MCF 10A (cell line): Measurements from ENCODE around the gene KCNT2. TPM values are rescaled to one million over a fixed set of nuclear protein-coding genes. Genes with fewer than 3 reads are reported as not detected.
"Not testable (repeated sequence)": the region's sequence is repeated elsewhere in the genome, so short reads cannot be mapped to it uniquely, and the experiment has no call there.

Source experiments
- BruUV-seq: library from RNA; stranded (reverse); fragments of 400-500 nt; replicated peaks from 2 replicates; lab custom pipeline; 2021; lab: Mats Ljungman, UMichigan
- CTCF ChIA-PET: fragments of 300-600 bp; sonication (Branson Sonifier 250); formaldehyde crosslinking; extraction: SDS; loops from one replicate; lab custom pipeline; 2021; ENCODE audit warnings: antibody characterized with exemption, inconsistent platforms; lab: Yijun Ruan, JAX
- POLR2A ChIA-PET: fragments of 300-600, 350-650 bp; sonication (Branson Sonifier 250); formaldehyde crosslinking; extraction: SDS; loops from one replicate; lab custom pipeline; 2020; ENCODE audit warnings: antibody characterized with exemption, inconsistent platforms; lab: Yijun Ruan, JAX
- DNase-seq: peaks from one replicate; pipeline ENCODE4 v3.0.0-alpha.2; 2018; ENCODE audit not compliant: unreplicated experiment
- H3K27ac Mint-ChIP-seq: one replicate; pipeline ENCODE4 v1.8.0; 2022; ENCODE audit warnings: mild to moderate bottlenecking, low read depth, mixed read lengths; ENCODE audit not compliant: unreplicated experiment
- H3K27me3 Mint-ChIP-seq: one replicate; pipeline ENCODE4 v1.8.0; 2022; ENCODE audit warnings: mixed read lengths; ENCODE audit not compliant: insufficient read depth, unreplicated experiment
- H3K36me3 Mint-ChIP-seq: one replicate; pipeline ENCODE4 v1.8.0; 2022; ENCODE audit warnings: mild to moderate bottlenecking, moderate library complexity, mixed read lengths; ENCODE audit not compliant: insufficient read depth, unreplicated experiment
- H3K4me1 Mint-ChIP-seq: one replicate; pipeline ENCODE4 v1.8.0; 2022; ENCODE audit warnings: mixed read lengths; ENCODE audit not compliant: insufficient read depth, unreplicated experiment
- H3K4me3 Mint-ChIP-seq: one replicate; pipeline ENCODE4 v1.8.0; 2022; ENCODE audit warnings: mild to moderate bottlenecking, moderate library complexity, mixed read lengths; ENCODE audit not compliant: unreplicated experiment
- H3K9me3 Mint-ChIP-seq: one replicate; pipeline ENCODE4 v1.8.0; 2022; ENCODE audit warnings: mixed read lengths; ENCODE audit not compliant: unreplicated experiment
- intact Hi-C: fragments of 100-400 bp; cut with micrococcal nuclease; formaldehyde crosslinking; loops from 2 replicates; pipeline ENCODE4 v1.14.1; 2022
- total RNA-seq: library from RNA; stranded (reverse); gene quantifications from 2 replicates; pipeline ENCODE4 v1.2.3, GENCODE V29; 2022
- TF ChIP-seq, protein P1 (sequence below): fragments of 200-600 bp; IDR thresholded peaks from one replicate; pipeline ENCODE4 v1.8.0; 2022; ENCODE audit warnings: antibody characterized with exemption, mild to moderate bottlenecking; ENCODE audit not compliant: unreplicated experiment

The KCNT2 gene
- total RNA-seq, 1 experiment from 2014 or later: 1.5 TPM

DNA sequence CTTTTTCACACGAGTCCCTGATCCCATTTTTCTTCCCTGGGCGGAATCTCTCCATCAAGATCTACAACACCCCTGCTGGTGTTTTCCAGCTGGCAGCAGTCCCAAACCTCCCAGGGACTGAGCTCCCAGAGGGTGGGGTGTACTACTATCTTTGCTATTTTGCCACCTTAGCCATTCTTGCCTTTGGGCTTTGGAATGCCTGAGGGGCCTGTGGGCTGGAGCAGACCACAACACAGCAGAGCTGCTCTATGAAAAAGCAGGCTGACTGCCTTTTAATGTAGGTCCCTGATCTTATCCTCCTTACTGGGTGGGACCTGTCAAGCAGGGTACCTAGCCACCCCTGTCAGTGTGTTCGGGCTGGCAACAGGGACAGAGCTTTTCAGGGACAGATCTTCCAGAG lies 91.9 kb downstream of the KCNT2 start:
- H3K27ac Mint-ChIP-seq: no peak overlapping the region
- ChIA-PET POLR2A (no interaction called here), CTCF (interaction anchor here (0.5 to 1.4 kb wide), 4 partner anchors 8 to 161 kb away, joined by 3 read pairs; no protein-coding TSS in a partner anchor)
- no TSS peak for BruUV-seq
- TF ChIP-seq, protein P1, sequence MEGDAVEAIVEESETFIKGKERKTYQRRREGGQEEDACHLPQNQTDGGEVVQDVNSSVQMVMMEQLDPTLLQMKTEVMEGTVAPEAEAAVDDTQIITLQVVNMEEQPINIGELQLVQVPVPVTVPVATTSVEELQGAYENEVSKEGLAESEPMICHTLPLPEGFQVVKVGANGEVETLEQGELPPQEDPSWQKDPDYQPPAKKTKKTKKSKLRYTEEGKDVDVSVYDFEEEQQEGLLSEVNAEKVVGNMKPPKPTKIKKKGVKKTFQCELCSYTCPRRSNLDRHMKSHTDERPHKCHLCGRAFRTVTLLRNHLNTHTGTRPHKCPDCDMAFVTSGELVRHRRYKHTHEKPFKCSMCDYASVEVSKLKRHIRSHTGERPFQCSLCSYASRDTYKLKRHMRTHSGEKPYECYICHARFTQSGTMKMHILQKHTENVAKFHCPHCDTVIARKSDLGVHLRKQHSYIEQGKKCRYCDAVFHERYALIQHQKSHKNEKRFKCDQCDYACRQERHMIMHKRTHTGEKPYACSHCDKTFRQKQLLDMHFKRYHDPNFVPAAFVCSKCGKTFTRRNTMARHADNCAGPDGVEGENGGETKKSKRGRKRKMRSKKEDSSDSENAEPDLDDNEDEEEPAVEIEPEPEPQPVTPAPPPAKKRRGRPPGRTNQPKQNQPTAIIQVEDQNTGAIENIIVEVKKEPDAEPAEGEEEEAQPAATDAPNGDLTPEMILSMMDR: no peak
- no peaks in the 10 kb centered on the region for H3K36me3 Mint-ChIP-seq
- peaks cover 15% of the 10 kb centered on the region for H3K9me3 Mint-ChIP-seq
- intact Hi-C loops: no loop called here
- no peak overlapping the region for H3K4me3 Mint-ChIP-seq
- H3K27me3 Mint-ChIP-seq: no peaks in the 10 kb centered on the region
- peaks cover 7% of the 10 kb centered on the region for H3K4me1 Mint-ChIP-seq
- DNase-seq: no peak

DNA sequence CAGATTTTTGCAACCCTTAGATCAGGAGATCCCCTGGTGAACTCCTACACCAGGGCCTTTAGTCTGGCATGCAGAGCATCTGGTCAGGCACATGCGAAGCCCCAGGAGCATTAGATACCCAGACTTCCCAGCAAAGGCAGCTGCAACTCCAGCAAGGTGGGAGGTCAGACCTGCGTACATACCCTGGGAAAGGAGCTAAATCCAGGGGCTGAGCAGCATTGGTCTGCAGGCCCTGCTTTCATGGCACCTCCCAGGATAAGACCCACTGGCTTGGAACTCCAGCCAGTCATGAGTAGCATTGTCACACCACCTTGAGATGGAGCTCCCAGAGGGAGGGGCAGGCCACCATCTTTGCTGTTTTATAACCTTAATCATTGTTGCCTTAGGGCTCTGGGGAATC lies 92.3 kb downstream of the KCNT2 start:
- no peak overlapping the region for H3K27ac Mint-ChIP-seq
- H3K27me3 Mint-ChIP-seq: no peaks in the 10 kb centered on the region
- CTCF ChIA-PET: interaction anchor here (0.5 to 1.4 kb wide), 4 partner anchors 8 to 160 kb away, joined by 3 read pairs; no protein-coding TSS in a partner anchor
- peaks cover 7% of the 10 kb centered on the region for H3K4me1 Mint-ChIP-seq
- no TSS peak for BruUV-seq
- POLR2A ChIA-PET: no interaction called here
- peaks cover 15% of the 10 kb centered on the region for H3K9me3 Mint-ChIP-seq
- intact Hi-C loops: no loop called here
- TF ChIP-seq, protein P1: no peak
- no peak overlapping the region for H3K4me3 Mint-ChIP-seq
- no peaks in the 10 kb centered on the region for H3K36me3 Mint-ChIP-seq
- no peak for DNase-seq

DNA sequence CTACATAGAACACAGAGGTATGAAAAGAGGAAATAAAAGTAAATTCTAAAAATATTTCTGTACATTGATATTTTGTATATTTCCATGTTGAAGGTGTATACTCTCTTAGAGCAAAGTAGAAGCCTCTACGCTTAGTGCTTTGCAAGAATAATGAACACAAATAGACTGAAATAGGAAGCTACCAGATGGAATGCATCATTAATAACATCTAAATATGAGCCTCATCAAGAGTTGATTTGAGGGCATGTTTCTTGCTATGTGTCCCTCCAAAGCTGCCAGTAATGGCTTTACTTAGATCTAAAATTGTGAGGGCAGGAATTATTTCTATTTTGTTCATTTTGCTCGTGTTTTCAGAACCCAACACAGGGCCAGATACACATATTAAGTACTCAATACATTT lies 94.4 kb downstream of the KCNT2 start:
- no peaks in the 10 kb centered on the region for H3K27me3 Mint-ChIP-seq
- TF ChIP-seq, protein P1: no peak
- intact Hi-C loops: no loop called here

DNA sequence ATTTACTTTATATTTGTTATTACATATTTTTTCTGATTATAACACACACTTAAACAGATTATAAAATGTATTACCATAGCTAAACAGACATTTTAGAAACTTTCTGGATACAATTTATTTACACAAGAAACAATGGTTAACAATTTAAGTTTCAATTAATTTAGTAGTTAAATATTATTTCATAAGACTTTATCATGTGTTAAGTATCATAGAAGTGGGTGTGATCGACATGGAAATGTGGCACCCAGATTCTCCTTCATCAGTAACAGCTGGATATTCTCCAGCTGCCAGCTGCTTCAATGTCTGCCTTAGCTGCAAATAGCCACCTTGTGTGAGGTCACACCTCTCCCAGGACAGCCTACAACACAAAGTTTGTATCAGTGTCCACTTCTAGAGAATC lies 97.8 kb downstream of the KCNT2 start:
- no peak overlapping the region for H3K27ac Mint-ChIP-seq
- H3K9me3 Mint-ChIP-seq: no peaks in the 10 kb centered on the region
- H3K4me1 Mint-ChIP-seq: no peaks in the 10 kb centered on the region
- H3K27me3 Mint-ChIP-seq: no peaks in the 10 kb centered on the region
- no TSS peak for BruUV-seq
- ChIA-PET CTCF (interaction anchor here (0.6 kb wide), 1 partner anchor 220 kb away, joined by 6 read pairs; no protein-coding TSS in a partner anchor), POLR2A (interaction anchor here (0.9 to 1.1 kb wide), 5 partner anchors 9 to 32 kb away, joined by 3 to 4 read pairs (median 3); no protein-coding TSS in a partner anchor)
- TF ChIP-seq, protein P1: no peak
- intact Hi-C loops: no loop called here
- DNase-seq: no peak
- H3K4me3 Mint-ChIP-seq: no peak overlapping the region
- no peaks in the 10 kb centered on the region for H3K36me3 Mint-ChIP-seq

More for the DNA sequence above, 94.4 kb downstream of the KCNT2 start:
- ChIA-PET POLR2A (no interaction called here), CTCF (interaction anchor here (0.6 to 0.8 kb wide), 2 partner anchors 9 to 449 kb away, joined by 3 to 5 read pairs; no protein-coding TSS in a partner anchor)
- Mint-ChIP-seq H3K4me1 (peaks cover 7% of the 10 kb centered on the region), H3K36me3 (no peaks in the 10 kb centered on the region), H3K9me3 (peaks cover 9% of the 10 kb centered on the region), H3K27ac (no peak overlapping the region), H3K4me3 (no peak overlapping the region)
- no peak for DNase-seq
- no TSS peak for BruUV-seq

DNA sequence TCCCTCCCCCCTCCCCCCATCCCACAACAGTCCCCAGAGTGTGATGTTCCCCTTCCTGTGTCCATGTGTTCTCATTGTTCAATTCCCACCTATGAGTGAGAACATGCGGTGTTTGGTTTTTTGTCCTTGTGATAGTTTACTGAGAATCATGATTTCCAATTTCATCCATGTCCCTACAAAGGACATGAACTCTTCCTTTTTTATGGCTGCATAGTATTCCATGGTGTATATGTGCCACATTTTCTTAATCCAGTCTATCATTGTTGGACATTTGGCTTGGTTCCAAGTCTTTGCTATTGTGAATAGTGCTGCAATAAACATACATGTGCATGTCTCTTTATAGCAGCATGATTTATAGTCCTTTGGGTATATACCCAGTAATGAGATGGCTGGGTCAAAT lies 104.0 kb downstream of the KCNT2 start:
- H3K36me3 Mint-ChIP-seq, BruUV-seq, H3K4me1 Mint-ChIP-seq, POLR2A ChIA-PET, H3K27me3 Mint-ChIP-seq, H3K9me3 Mint-ChIP-seq, CTCF ChIA-PET, intact Hi-C loops, DNase-seq, H3K4me3 Mint-ChIP-seq, H3K27ac Mint-ChIP-seq: not testable (repeated sequence)
